ENCODE data around the gene ACVR1C.

ACVR1C gene

GRCh38 chr2:157628477-157629415, at the start of gene ACVR1C:
ACVR1C (minus strand) TSS chr2:157628864; CDS start chr2:157628644, 220 bp downstream.
- no peaks in the 10 kb centered on the region for H3K36me3 ChIP-seq (ENCODE audit: insufficient read depth, low read length)
- H3K9ac ChIP-seq (ENCODE audit: insufficient read length), result peak within 1 kb of the TSS; percentile 40
- no peaks in the 10 kb centered on the region for H3K9me3 ChIP-seq (ENCODE audit: low read depth, low read length)
- no peak for TF ChIP-seq FOXP2 (optimal IDR thresholded peaks at IDR 0.05; ENCODE audit: control extremely low read depth, extremely low read length, insufficient read depth)
- no peak for TF ChIP-seq EZH2 (IDR thresholded peaks at IDR 0.05)
- no peak for TF ChIP-seq POLR2AphosphoS5 (IDR thresholded peaks at IDR 0.05; ENCODE audit: borderline replicate concordance, low read depth, low read length)
- DNase-seq (ENCODE audit: low read depth, low spot score), result no peak
- H3K4me3 ChIP-seq, result peak within 1 kb of the TSS; percentile 82
- H3K27ac ChIP-seq, result no peak within 1 kb of the TSS

GRCh38 chr2:157677941-157678340, 49.3 kb upstream of the ACVR1C start:
- no peak overlapping the region for H3K9ac ChIP-seq (ENCODE audit: insufficient read length)
- DNase-seq (ENCODE audit: low read depth, low spot score), result no peak

GRCh38 chr2:157672129-157672528, 43.5 kb upstream of the ACVR1C start:
- Histone ChIP-seq H3K4me3 (no peak overlapping the region), H3K36me3 (ENCODE audit: insufficient read depth, low read length) (no peaks in the 10 kb centered on the region), H3K27ac (no peak overlapping the region), H3K9ac (ENCODE audit: insufficient read length) (no peak overlapping the region), H3K9me3 (ENCODE audit: low read depth, low read length) (no peaks in the 10 kb centered on the region)
- no peak for DNase-seq (ENCODE audit: low read depth, low spot score)
- TF ChIP-seq POLR2AphosphoS5 (IDR thresholded peaks at IDR 0.05; ENCODE audit: borderline replicate concordance, low read depth, low read length), result no peak
- no peak for TF ChIP-seq EZH2 (IDR thresholded peaks at IDR 0.05)

More at GRCh38 chr2:157677941-157678340, 49.3 kb upstream of the ACVR1C start:
- H3K9me3 ChIP-seq (ENCODE audit: low read depth, low read length), result no peaks in the 10 kb centered on the region
- H3K27ac ChIP-seq, result no peak overlapping the region
- no peaks in the 10 kb centered on the region for H3K36me3 ChIP-seq (ENCODE audit: insufficient read depth, low read length)
- no peak for TF ChIP-seq EZH2 (IDR thresholded peaks at IDR 0.05)
- no peak for TF ChIP-seq POLR2AphosphoS5 (IDR thresholded peaks at IDR 0.05; ENCODE audit: borderline replicate concordance, low read depth, low read length)
- no peak for TF ChIP-seq FOXP2 (optimal IDR thresholded peaks at IDR 0.05; ENCODE audit: control extremely low read depth, extremely low read length, insufficient read depth)
- H3K4me3 ChIP-seq, result no peak overlapping the region

GRCh38 chr2:157662401-157662800, 33.7 kb upstream of the ACVR1C start:
- no peak for DNase-seq (ENCODE audit: low read depth, low spot score)

GRCh38 chr2:157661776-157662175, 33.1 kb upstream of the ACVR1C start:
- DNase-seq (ENCODE audit: low read depth, low spot score), result no peak
- Histone ChIP-seq H3K4me3 (no peak overlapping the region), H3K36me3 (ENCODE audit: insufficient read depth, low read length) (no peaks in the 10 kb centered on the region), H3K27ac (no peak overlapping the region), H3K9ac (ENCODE audit: insufficient read length) (no peak overlapping the region), H3K9me3 (ENCODE audit: low read depth, low read length) (no peaks in the 10 kb centered on the region)
- TF ChIP-seq FOXP2 (optimal IDR thresholded peaks at IDR 0.05; ENCODE audit: control extremely low read depth, extremely low read length, insufficient read depth), result no peak
- TF ChIP-seq POLR2AphosphoS5 (IDR thresholded peaks at IDR 0.05; ENCODE audit: borderline replicate concordance, low read depth, low read length), result no peak
- TF ChIP-seq EZH2 (IDR thresholded peaks at IDR 0.05), result no peak

More at GRCh38 chr2:157662401-157662800, 33.7 kb upstream of the ACVR1C start:
- Histone ChIP-seq H3K9ac (ENCODE audit: insufficient read length) (no peak overlapping the region), H3K27ac (no peak overlapping the region), H3K36me3 (ENCODE audit: insufficient read depth, low read length) (no peaks in the 10 kb centered on the region), H3K4me3 (no peak overlapping the region), H3K9me3 (ENCODE audit: low read depth, low read length) (no peaks in the 10 kb centered on the region)
- TF ChIP-seq EZH2 (IDR thresholded peaks at IDR 0.05) (no peak), POLR2AphosphoS5 (IDR thresholded peaks at IDR 0.05; ENCODE audit: borderline replicate concordance, low read depth, low read length) (no peak), FOXP2 (optimal IDR thresholded peaks at IDR 0.05; ENCODE audit: control extremely low read depth, extremely low read length, insufficient read depth) (no peak)

DNA sequence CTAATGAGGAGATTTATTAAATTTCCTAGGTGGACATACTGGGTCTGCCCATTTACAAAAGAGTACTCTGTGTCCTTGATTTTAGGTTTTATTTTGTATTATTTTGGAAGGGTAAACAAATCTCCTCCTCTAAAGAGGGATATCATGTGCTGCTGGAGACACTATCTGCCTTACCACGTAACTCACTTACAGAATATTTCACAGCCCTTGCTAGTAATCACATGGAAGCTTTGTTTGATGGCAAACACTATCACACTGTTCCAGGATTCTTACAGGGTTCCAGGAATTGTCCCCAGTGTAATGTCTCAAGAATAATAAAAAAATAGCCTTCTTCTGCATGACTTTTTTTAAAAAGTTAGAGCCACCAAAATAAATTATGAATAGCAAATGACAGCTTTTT, 29.2 kb upstream of the ACVR1C start:
- DNase-seq (ENCODE audit: low read depth, low spot score), result no peak
- no peak overlapping the region for H3K27ac ChIP-seq
- no peaks in the 10 kb centered on the region for H3K36me3 ChIP-seq (ENCODE audit: insufficient read depth, low read length)
- TF ChIP-seq FOXP2 (optimal IDR thresholded peaks at IDR 0.05; ENCODE audit: control extremely low read depth, extremely low read length, insufficient read depth), result no peak
- TF ChIP-seq EZH2 (IDR thresholded peaks at IDR 0.05), result no peak
- no peak overlapping the region for H3K4me3 ChIP-seq
- no peak overlapping the region for H3K9ac ChIP-seq (ENCODE audit: insufficient read length)
- no peaks in the 10 kb centered on the region for H3K9me3 ChIP-seq (ENCODE audit: low read depth, low read length)

GRCh38 chr2:157657101-157657500, 28.4 kb upstream of the ACVR1C start:
- no peak overlapping the region for H3K27ac ChIP-seq
- no peaks in the 10 kb centered on the region for H3K36me3 ChIP-seq (ENCODE audit: insufficient read depth, low read length)
- DNase-seq (ENCODE audit: low read depth, low spot score), result no peak
- no peak overlapping the region for H3K9ac ChIP-seq (ENCODE audit: insufficient read length)
- no peak overlapping the region for H3K4me3 ChIP-seq
- H3K9me3 ChIP-seq (ENCODE audit: low read depth, low read length), result no peaks in the 10 kb centered on the region
- TF ChIP-seq EZH2 (IDR thresholded peaks at IDR 0.05) (no peak), FOXP2 (optimal IDR thresholded peaks at IDR 0.05; ENCODE audit: control extremely low read depth, extremely low read length, insufficient read depth) (no peak), POLR2AphosphoS5 (IDR thresholded peaks at IDR 0.05; ENCODE audit: borderline replicate concordance, low read depth, low read length) (no peak)

- Histone ChIP-seq H3K27ac (no peak overlapping the region), H3K36me3 (ENCODE audit: insufficient read depth, low read length) (no peaks in the 10 kb centered on the region), H3K4me3 (no peak overlapping the region), H3K9ac (ENCODE audit: insufficient read length) (no peak overlapping the region), H3K9me3 (ENCODE audit: low read depth, low read length) (no peaks in the 10 kb centered on the region)
- DNase-seq (ENCODE audit: low read depth, low spot score), result no peak
- no peak for TF ChIP-seq POLR2AphosphoS5 (IDR thresholded peaks at IDR 0.05; ENCODE audit: borderline replicate concordance, low read depth, low read length)
- no peak for TF ChIP-seq FOXP2 (optimal IDR thresholded peaks at IDR 0.05; ENCODE audit: control extremely low read depth, extremely low read length, insufficient read depth)
- TF ChIP-seq EZH2 (IDR thresholded peaks at IDR 0.05), result no peak
Measured at GRCh38 chr2:157644776-157645175, 16.1 kb upstream of the ACVR1C start.

Measured in SK-N-MC (cell line).